Astrocyte of the spinal cord (primary cell): ENCODE measurements around the gene DOCK2.

Experiments
- DNase-seq: peaks from one replicate; pipeline ENCODE4 v3.0.0; 2011; ENCODE audit warnings: low read depth, low spot score
- H3K4me3 ChIP-seq: 2 replicates; pipeline ENCODE4 v1.5.1; 2011; ENCODE audit warnings: low read depth, mild to moderate bottlenecking, low read length, moderate library complexity
- in situ Hi-C: cut with HindIII; loops from 2 replicates; pipeline ENCODE4 v1.10.0; 2017; ENCODE audit warnings: low sequenced_read_pairs
- TF ChIP-seq, protein P1 (sequence below): IDR thresholded peaks from 2 replicates; pipeline ENCODE4 v1.5.1; 2012; ENCODE audit warnings: low read depth, mild to moderate bottlenecking, low read length, inconsistent platforms

Gene DOCK2

DNA sequence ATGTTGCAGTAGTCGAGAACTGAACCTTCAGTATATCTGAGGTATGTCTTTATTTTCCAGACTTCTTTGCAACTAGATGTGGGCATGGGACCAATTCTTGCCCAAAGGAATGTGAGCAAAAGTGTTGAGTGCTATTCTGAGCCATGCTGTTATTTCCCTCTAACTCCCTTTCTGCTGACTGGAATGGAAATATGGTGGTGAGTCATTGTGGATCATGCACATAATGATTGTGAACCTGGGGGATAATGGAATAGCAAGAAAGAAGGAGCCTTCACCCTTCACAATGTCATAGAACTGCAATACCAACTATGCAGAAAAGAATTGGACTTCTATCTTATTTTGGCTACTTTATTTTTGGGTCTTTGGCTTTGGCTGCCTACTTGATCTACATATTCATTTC lies 10.3 kb upstream of the DOCK2 start:
- H3K4me3 ChIP-seq = no peak overlapping the region
- in situ Hi-C loops = no loop called here
- DNase-seq = peak; percentile 96
- TF ChIP-seq, protein P1, sequence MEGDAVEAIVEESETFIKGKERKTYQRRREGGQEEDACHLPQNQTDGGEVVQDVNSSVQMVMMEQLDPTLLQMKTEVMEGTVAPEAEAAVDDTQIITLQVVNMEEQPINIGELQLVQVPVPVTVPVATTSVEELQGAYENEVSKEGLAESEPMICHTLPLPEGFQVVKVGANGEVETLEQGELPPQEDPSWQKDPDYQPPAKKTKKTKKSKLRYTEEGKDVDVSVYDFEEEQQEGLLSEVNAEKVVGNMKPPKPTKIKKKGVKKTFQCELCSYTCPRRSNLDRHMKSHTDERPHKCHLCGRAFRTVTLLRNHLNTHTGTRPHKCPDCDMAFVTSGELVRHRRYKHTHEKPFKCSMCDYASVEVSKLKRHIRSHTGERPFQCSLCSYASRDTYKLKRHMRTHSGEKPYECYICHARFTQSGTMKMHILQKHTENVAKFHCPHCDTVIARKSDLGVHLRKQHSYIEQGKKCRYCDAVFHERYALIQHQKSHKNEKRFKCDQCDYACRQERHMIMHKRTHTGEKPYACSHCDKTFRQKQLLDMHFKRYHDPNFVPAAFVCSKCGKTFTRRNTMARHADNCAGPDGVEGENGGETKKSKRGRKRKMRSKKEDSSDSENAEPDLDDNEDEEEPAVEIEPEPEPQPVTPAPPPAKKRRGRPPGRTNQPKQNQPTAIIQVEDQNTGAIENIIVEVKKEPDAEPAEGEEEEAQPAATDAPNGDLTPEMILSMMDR = no peak

DNA sequence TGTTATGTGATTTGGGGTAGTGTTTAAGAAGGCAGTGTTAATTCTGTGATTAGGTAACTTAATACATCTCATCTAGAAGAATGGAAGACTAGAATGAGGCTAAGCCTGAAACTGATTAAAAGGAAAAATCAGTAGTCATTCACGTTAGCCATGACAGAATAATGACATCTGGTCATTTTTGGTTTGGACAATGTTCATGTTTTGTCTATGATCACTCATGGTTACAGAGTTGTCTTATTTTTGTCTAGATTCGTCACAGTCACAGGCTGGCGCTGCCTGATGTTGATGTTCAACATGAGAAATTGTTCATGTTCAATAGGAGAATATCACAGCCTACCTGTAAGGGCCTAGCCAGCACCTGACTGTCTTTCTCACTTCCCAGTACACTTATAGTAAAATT lies 9.5 kb upstream of the DOCK2 start:
- DNase-seq = no peak
- TF ChIP-seq, protein P1 = no peak
- in situ Hi-C loops = no loop called here
- no peak overlapping the region for H3K4me3 ChIP-seq

DNA sequence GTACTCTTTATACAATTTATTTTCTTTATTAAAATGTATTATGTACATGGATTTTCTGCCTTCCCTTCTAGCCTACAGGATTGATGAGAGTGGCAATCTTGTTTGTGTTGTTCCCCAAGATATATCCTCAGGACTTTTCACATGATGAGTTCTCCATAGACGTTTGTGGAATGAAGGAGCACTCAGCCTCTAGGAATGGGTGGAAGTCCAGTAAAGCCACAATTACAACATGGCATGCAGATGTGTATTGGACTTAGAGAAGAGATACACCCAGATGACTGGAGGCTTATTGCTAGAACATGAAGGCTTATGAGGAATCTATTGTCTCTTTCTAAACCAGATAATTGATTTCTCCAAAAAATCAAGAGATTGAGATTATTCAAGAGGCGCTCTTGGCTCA lies 8.2 kb upstream of the DOCK2 start:
- H3K4me3 ChIP-seq = no peak overlapping the region
- peak; percentile 66 for DNase-seq
- in situ Hi-C loops = no loop called here
- TF ChIP-seq, protein P1 = no peak

DNA sequence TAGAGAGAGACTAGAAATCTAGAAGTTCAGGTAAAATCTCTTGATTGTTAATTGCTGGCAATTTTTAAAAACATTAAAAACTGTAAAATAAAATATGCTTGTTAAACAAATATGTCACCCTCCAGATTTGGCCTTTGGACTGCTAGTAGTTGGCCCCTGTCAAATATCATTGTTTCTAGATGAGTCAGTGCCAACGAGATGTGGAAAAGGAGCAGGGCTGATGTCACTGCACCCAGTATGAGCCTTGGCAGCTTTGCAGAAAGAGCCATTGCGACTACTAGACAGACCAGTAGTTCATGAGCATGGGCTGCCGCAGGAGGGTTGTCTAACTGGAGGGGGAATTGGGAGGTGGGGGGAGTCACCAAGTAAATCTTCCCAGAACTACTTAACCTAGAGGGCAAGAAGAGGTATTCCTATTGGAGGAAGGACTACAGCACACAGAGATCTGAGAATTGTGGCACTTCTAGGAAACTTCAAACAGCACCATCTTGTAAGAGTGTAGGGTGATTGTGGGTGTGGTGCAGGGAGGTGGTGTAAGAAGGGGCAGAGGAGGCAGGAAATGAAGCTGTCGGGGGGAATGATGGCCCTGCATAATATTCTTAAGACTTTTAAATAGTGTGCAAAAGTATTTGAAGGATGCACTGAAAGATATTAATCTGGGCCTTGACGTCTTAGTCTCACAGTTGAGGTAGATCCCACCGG lies 7.1 kb upstream of the DOCK2 start:
- no peak overlapping the region for H3K4me3 ChIP-seq
- TF ChIP-seq, protein P1 = no peak
- peak; percentile 92 for DNase-seq
- in situ Hi-C loops = no loop called here

DNA sequence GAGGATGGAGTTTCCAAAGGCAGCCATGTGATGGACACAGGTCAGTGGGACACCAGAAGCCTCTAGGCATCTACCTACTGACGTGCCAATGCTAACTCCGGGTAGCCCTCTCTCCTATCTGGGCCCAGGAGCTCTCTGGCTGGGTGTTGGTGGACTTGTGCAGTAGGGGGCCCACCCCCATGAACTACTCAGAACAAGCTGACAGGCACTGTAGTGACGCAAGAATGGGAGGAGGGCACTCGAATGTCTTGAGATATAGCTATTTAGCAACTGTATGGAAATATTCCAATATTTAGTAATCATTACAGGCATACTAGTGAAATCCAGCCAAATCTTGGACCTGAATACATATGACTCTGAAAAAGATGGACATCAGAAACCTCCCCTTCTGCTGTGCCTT lies 5.7 kb upstream of the DOCK2 start:
- DNase-seq = no peak
- H3K4me3 ChIP-seq = no peak overlapping the region
- TF ChIP-seq, protein P1 = no peak
- in situ Hi-C loops = no loop called here

DNA sequence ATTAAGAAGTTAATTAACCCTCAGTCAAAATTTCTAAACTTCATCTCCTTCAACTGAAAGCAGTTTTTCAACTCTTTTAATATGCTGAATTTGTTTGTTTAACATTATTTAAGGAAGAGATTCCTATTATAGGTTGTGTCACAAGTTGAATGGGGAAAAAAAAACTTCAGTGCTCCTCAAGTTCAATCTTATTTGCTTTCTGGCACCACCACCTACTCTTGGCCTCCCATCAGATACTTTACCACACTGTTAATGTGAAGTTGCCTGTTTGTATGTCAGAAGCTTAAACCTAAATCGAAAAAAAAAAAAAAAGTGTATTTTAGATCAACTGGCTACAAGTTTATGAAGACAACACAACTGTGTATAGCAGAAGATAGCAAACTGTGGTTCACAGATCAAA lies 4.1 kb upstream of the DOCK2 start:
- TF ChIP-seq, protein P1 = no peak
- in situ Hi-C loops = no loop called here
- no peak overlapping the region for H3K4me3 ChIP-seq
- no peak for DNase-seq
